Type B pancreatic cell (in vitro differentiated cells): ENCODE data around the gene GANC. TPM values are rescaled to one million over a fixed set of nuclear protein-coding genes. Genes with fewer than 3 reads are reported as not detected.

Experiments
- DNase-seq: peaks from one replicate; pipeline ENCODE4 v3.0.0; 2021; ENCODE audit warnings: mixed read lengths; ENCODE audit not compliant: unreplicated experiment; ENCODE audit errors: extremely low spot score
- H3K27ac Mint-ChIP-seq: 2 replicates; pipeline ENCODE4 v1.8.0; 2021; ENCODE audit warnings: mild to moderate bottlenecking, mixed read lengths
- H3K27me3 Mint-ChIP-seq: 2 replicates; pipeline ENCODE4 v1.8.0; 2021; ENCODE audit warnings: mixed read lengths
- H3K36me3 Mint-ChIP-seq: 2 replicates; pipeline ENCODE4 v1.8.0; 2021; ENCODE audit warnings: mixed read lengths
- H3K4me1 Mint-ChIP-seq: one replicate; pipeline ENCODE4 v1.8.0; 2021; ENCODE audit warnings: mixed read lengths; ENCODE audit not compliant: unreplicated experiment
- H3K4me3 Mint-ChIP-seq: 2 replicates; pipeline ENCODE4 v1.8.0; 2021; ENCODE audit warnings: mild to moderate bottlenecking, mixed read lengths
- H3K9me3 Mint-ChIP-seq: 2 replicates; pipeline ENCODE4 v1.8.0; 2021; ENCODE audit warnings: mixed read lengths
- total RNA-seq: library from RNA; stranded (reverse); gene quantifications from 2 replicates; pipeline ENCODE4 v1.2.1, GENCODE V29; 2021; ENCODE audit warnings: low replicate concordance
- TF ChIP-seq, protein P1 (sequence below): fragments of 200-600 bp; sonication (generic); conservative IDR thresholded peaks from 2 replicates; pipeline ENCODE4 v1.5.0; 2021; ENCODE audit warnings: antibody characterized with exemption, mild to moderate bottlenecking

GANC gene
- total RNA-seq, 1 donor from 2014 or later, result 24.4 TPM

GRCh38 chr15:42359249-42359648, 86.2 kb downstream of the GANC start, which contains the start of gene CAPN3:
Gene CAPN3, plus strand, starts transcription at chr15:42359501. Its CDS starts 305 bp downstream, at chr15:42359806.
- H3K4me1 Mint-ChIP-seq, result no peaks in the 10 kb centered on the region
- no peak for DNase-seq
- H3K9me3 Mint-ChIP-seq, result no peaks in the 10 kb centered on the region
- H3K27me3 Mint-ChIP-seq, result no peaks in the 10 kb centered on the region
- H3K36me3 Mint-ChIP-seq, result no peaks in the 10 kb centered on the region
- no peak within 1 kb of the TSS for H3K27ac Mint-ChIP-seq
- H3K4me3 Mint-ChIP-seq, result no peak within 1 kb of the TSS
- TF ChIP-seq, protein P1, sequence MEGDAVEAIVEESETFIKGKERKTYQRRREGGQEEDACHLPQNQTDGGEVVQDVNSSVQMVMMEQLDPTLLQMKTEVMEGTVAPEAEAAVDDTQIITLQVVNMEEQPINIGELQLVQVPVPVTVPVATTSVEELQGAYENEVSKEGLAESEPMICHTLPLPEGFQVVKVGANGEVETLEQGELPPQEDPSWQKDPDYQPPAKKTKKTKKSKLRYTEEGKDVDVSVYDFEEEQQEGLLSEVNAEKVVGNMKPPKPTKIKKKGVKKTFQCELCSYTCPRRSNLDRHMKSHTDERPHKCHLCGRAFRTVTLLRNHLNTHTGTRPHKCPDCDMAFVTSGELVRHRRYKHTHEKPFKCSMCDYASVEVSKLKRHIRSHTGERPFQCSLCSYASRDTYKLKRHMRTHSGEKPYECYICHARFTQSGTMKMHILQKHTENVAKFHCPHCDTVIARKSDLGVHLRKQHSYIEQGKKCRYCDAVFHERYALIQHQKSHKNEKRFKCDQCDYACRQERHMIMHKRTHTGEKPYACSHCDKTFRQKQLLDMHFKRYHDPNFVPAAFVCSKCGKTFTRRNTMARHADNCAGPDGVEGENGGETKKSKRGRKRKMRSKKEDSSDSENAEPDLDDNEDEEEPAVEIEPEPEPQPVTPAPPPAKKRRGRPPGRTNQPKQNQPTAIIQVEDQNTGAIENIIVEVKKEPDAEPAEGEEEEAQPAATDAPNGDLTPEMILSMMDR, result no peak

- Mint-ChIP-seq H3K4me3 (no peak overlapping the region), H3K4me1 (no peaks in the 10 kb centered on the region), H3K27ac (no peak overlapping the region), H3K27me3 (no peaks in the 10 kb centered on the region), H3K9me3 (no peaks in the 10 kb centered on the region), H3K36me3 (no peaks in the 10 kb centered on the region)
- DNase-seq, result no peak
- TF ChIP-seq, protein P1, result no peak
Measured at GRCh38 chr15:42359985-42360384, 87.0 kb downstream of the GANC start.

DNA sequence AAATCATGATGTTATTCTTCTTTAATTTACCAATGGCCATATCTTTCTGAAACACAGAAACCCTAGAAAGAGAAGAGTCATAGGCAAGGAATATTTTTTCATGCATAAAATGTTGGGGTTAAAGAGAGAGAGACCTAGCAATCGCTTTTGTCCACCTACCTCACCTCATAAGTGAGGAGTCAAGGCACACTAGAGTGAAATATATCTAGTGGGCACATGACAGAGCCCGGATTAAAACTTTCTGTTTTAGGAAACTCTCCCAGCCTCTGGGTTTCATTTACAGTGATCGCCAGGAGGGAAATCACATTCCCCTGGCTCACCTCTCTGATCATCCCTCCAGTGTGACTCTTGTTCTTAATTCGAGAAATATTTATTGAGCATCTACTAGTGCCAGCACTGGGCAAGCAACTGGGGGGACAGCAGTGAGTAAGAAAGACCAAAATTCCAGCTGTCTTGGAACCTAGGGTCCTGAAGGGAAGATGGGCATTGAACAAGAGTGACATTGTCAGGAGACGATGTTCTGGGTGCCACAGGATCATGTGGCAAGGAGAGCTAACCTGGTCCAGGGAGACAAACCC, 87.6 kb downstream of the GANC start:
- no peak for DNase-seq
- Mint-ChIP-seq H3K4me1 (no peaks in the 10 kb centered on the region), H3K27ac (no peak overlapping the region), H3K27me3 (no peaks in the 10 kb centered on the region), H3K4me3 (no peak overlapping the region), H3K9me3 (no peaks in the 10 kb centered on the region), H3K36me3 (no peaks in the 10 kb centered on the region)
- TF ChIP-seq, protein P1, result no peak

DNA sequence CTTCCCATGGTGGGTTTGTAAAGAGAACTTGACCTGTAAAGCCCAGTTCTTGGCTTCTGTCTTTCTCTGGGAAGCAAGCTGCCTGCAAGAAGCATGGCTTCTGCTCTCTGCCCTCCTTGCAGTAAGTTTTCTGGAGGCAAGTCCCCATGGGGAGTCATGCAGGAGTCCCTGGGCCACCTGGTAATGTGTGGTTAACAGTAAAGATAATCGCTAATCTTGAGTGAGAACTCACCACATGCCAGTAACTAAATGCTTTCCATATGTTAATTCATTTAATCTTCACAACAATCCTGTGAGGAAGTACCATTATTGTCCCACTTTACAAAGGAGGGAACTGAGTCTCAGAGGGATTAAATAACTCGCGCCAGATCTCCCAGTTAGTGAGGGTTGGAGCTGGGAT, 90.5 kb downstream of the GANC start:
- TF ChIP-seq, protein P1, result no peak
- no peak for DNase-seq
- H3K27me3 Mint-ChIP-seq, result no peaks in the 10 kb centered on the region
- no peaks in the 10 kb centered on the region for H3K36me3 Mint-ChIP-seq
- H3K4me1 Mint-ChIP-seq, result no peaks in the 10 kb centered on the region
- no peak overlapping the region for H3K4me3 Mint-ChIP-seq
- H3K9me3 Mint-ChIP-seq, result no peaks in the 10 kb centered on the region
- no peak overlapping the region for H3K27ac Mint-ChIP-seq

DNA sequence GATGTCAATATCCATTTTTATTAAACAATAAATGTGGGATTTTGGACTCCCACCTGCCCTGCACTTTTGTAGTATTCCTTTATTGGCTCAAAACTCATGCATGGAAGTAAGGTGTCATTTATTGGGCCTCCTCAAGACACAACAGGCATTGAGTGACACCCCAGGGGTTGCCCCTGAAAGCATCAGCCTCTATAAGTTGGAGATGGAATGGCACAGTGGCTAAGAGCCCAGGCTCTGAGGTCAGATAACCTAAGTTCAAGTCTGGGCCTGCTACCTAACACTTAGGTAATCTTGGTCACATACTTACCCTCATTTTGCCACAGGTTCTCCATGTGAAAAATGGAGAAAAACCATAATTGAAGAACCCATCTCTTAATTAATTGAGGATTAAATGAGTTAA, 90.9 kb downstream of the GANC start:
- no peak overlapping the region for H3K27ac Mint-ChIP-seq
- TF ChIP-seq, protein P1, result no peak
- no peaks in the 10 kb centered on the region for H3K27me3 Mint-ChIP-seq
- no peak for DNase-seq
- H3K4me1 Mint-ChIP-seq, result no peaks in the 10 kb centered on the region
- no peak overlapping the region for H3K4me3 Mint-ChIP-seq
- H3K36me3 Mint-ChIP-seq, result no peaks in the 10 kb centered on the region
- no peaks in the 10 kb centered on the region for H3K9me3 Mint-ChIP-seq

DNA sequence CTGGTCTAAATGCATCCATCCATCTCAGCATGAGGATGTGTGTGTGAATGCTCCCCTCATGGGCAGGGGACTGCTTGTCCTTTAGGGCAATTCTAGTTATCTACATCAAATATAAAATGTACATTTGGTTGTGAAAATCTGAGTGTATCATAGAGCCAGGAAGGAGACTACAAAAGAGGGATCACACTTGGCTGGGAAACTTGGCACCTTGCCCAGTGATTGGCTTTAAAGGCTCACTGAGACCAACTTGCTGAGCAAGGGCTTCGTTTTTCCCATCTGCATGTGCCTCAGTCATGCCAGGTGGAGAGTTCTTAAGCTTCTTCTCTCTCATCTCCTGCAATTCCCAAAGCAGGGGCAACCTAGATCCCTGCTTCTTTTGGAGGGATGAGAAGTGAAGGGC, 91.5 kb downstream of the GANC start:
- Mint-ChIP-seq H3K9me3 (no peaks in the 10 kb centered on the region), H3K27ac (no peak overlapping the region), H3K4me3 (no peak overlapping the region)

More for the DNA sequence above, 91.5 kb downstream of the GANC start:
- DNase-seq, result no peak
- Mint-ChIP-seq H3K27me3 (no peaks in the 10 kb centered on the region), H3K36me3 (no peaks in the 10 kb centered on the region), H3K4me1 (no peaks in the 10 kb centered on the region)
- TF ChIP-seq, protein P1, result no peak
